GM12878 (cell line): ENCODE data around the gene IGF1R.

Experiments used
- CTCF ChIP-seq, 3 experiments: IDR thresholded peaks in 2 of 3; conservative IDR thresholded peaks in 1 of 3; 2 replicates each; pipeline ENCODE4 v1.5.1; 2011; ENCODE audit warnings: low read depth in 3 of 3, low read length in 3 of 3, mild to moderate bottlenecking in 3 of 3, control low read depth in 2 of 3, moderate library complexity in 2 of 3, inconsistent platforms in 1 of 3, mixed read lengths in 1 of 3; ENCODE audit not compliant: control insufficient read depth in 2 of 3, insufficient read depth in 1 of 3; ENCODE audit errors: extremely low read depth in 1 of 3
- EP300 ChIP-seq, 2 experiments: fragments of 150-350 bp in 1 of 2; IDR thresholded peaks; 2 replicates each; pipeline ENCODE4 v1.6.1; 2011 to 2012; ENCODE audit warnings: low read depth in 2 of 2, low read length in 2 of 2, borderline replicate concordance in 1 of 2, improper control_type of control experiment in 1 of 2, inconsistent platforms in 1 of 2; ENCODE audit not compliant: control insufficient read depth in 1 of 2
- MYC ChIP-seq: IDR thresholded peaks from 2 replicates; pipeline ENCODE4 v1.6.1; 2011; ENCODE audit warnings: mild to moderate bottlenecking, low read length, moderate library complexity, inconsistent platforms; ENCODE audit not compliant: insufficient read depth, insufficient replicate concordance, insufficient read length, severe bottlenecking
- SPI1 ChIP-seq: IDR thresholded peaks from 2 replicates; pipeline ENCODE4 v1.6.1; 2011; ENCODE audit warnings: low read depth, mild to moderate bottlenecking, low read length, moderate library complexity, borderline replicate concordance; ENCODE audit not compliant: insufficient read depth
- SREBF1 ChIP-seq: IDR thresholded peaks from 2 replicates; pipeline ENCODE4 v1.6.1; 2012; ENCODE audit warnings: mild to moderate bottlenecking, low read length
- ZNF24 ChIP-seq: fragments of 450-650 bp; IDR thresholded peaks from 2 replicates; pipeline ENCODE4 v1.6.1; 2017; ENCODE audit warnings: antibody characterized with exemption, mild to moderate bottlenecking

GRCh38 chr15:98604983-98605382 lies 43.4 kb upstream of the IGF1R start:
- TF ChIP-seq EP300 (IDR thresholded peaks at IDR 0.05; ENCODE audit: borderline replicate concordance in 1 of 2, control insufficient read depth in 1 of 2, low read depth in 2 of 2, low read length in 2 of 2): no peak
- no peak for TF ChIP-seq CTCF (IDR thresholded peaks at IDR 0.05 in 2 of 3, conservative IDR thresholded peaks at IDR 0.05 in 1 of 3; ENCODE audit: control insufficient read depth in 2 of 3, extremely low read depth in 1 of 3, insufficient read depth in 1 of 3, low read depth in 3 of 3, low read length in 3 of 3)
- TF ChIP-seq MYC: no peak
- no peak for TF ChIP-seq SPI1
- TF ChIP-seq SREBF1: no peak
- no peak for TF ChIP-seq ZNF24
